GM19193 (cell line): Measurements from ENCODE around the gene SEMA5B.

ENCODE experiments used
- POLR2A ChIP-seq: IDR thresholded peaks from 4 replicates; pipeline ENCODE4 v1.6.1; 2011; ENCODE audit not compliant: insufficient read depth, insufficient read length; ENCODE audit errors: extremely low read depth

Gene SEMA5B

DNA sequence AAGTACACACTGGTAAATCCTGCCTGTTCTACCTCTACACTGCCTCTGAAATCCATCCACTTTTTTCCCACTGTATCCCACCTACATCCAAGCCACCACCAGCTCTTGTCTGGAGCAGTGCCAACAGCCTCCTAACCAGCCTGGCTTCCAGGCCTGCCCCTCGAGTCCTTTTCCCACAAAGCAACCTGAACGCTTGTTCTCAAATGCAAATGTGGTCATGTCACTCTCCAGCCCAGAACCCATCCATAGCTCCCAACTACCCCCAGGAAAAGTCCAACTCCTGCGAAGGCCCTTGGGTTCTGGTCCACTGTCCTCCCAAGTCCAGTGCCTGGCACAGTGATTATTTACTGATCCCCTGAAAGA is 83.8 kb downstream of the SEMA5B start:
- TF ChIP-seq POLR2A = no peak

DNA sequence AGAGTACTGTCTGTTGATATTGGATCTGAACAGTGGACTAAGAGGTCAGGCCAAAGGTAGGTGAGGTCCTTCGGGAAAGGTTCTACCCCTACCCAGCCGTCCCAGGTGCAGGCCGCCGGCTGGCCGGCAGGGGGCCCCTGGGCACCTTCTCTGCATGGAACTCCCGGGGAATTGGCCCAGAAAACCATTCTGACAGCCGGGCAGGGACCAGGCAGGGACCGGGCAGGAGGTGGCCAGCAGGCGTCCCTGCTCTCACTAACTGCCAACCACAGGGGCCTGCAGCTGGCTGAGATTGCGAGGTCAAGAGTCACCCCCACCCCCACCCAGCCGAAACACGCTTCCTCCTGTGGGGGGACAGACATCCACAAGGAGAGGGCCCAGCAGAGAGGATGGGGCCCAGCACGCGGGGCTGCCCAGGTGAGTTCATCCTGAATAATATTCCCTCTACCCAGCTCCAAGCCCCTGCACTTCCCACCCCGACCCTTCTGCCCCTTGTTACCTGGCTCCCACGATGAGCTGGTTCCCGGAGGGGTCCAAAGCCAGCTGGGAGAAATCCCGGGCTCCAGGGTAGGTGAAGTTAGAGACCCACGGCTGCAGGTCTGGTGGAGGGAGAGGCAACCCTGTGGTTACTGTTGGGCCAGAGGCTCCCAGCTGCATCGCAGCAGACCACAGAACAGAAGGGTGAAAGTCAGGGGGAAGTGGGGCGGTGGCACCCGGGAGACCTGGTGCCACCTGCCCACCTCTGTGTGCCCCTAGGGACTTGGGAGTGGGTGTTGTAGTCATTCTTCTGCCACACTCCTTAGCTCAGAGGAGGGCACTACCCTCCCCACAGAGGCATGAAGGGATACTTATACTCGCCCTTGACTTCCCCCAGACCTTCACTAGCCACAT is 84.4 kb downstream of the SEMA5B start:
- no peak for TF ChIP-seq POLR2A

DNA sequence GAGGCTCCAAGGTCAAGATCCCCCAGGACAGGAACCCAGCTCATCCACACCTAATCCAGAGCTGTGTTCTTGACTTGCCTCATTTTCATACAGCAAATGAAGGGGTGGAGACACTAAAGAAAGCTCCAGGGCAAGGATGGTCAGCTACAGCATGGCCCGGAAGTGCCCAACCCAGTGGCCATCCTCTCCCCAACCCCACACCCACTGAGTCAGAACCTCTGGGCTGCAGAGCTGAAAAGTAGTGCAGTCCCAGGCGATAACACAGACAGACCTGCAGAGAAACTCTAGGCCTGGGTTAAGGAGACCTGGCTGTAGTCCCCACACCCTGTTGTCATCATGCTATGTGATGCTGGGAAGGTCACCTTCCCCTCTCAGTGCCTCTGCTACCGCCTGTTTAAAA is 85.3 kb downstream of the SEMA5B start:
- TF ChIP-seq POLR2A = no peak

DNA sequence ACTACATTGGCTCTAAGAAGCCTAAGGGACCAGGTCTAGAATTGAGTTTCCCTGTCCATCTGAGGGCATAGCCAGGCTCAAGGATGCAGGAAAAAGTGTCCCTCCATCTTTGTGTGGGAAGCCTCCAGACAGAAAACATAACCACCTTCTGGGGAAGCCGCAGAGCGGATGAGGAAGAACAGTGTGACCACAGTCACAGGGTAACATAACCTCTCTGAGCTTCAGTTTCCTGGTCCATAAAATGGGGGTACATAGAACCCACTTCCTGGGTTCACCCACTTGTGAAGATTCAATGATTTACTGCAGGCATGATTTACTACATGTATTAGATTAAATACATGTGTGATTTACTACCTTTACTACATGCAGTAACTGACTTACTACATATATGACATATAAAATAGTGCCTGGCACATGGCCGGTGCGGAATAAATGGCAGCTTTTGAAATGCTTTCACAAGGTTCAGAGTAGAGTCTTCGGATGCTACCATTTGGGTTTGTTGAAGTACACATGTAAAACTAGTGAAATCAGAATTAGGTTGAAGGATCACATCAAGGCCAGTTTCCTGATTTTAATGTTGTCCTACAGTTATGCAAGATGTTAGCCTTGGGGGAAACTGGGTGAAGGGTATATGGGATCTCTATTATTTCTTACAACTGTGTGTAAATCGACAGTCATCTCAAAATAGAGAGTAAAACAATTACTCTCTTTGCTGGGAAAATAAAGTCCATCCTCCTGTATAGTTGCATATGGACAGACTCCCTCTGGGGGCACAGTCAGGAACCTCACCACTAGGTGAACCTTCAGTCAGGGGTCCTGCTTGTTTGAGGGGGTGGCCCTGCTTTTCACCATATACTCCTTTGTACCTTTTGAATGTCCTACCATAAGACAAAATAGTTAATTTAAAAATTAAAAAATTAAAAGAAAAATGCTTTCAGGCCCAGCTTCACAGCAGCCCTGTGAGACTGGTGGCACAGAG is 86.0 kb downstream of the SEMA5B start:
- TF ChIP-seq POLR2A = no peak

DNA sequence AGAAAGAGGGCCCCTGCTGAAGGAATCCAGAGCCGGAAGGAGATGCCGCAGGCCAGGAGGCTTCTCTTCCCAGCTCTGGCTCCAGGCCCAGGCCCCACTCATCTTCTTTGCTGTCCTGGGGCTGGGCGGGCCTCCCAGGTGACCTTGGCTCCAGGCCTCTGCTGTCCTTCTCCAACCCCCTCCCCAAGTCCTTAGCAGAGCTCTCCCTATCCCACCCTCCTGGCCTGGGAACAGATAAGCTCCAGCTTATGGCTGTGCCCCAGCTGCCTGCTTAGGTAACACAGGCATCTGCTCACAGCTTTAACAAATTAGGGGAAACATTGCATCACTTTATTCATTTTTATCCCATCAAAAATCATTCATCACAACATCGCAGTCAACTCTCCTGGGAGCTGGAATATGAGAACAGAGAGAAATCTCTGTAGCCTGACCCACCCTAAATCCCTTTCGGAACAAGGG is 86.9 kb downstream of the SEMA5B start:
- TF ChIP-seq POLR2A = no peak

DNA sequence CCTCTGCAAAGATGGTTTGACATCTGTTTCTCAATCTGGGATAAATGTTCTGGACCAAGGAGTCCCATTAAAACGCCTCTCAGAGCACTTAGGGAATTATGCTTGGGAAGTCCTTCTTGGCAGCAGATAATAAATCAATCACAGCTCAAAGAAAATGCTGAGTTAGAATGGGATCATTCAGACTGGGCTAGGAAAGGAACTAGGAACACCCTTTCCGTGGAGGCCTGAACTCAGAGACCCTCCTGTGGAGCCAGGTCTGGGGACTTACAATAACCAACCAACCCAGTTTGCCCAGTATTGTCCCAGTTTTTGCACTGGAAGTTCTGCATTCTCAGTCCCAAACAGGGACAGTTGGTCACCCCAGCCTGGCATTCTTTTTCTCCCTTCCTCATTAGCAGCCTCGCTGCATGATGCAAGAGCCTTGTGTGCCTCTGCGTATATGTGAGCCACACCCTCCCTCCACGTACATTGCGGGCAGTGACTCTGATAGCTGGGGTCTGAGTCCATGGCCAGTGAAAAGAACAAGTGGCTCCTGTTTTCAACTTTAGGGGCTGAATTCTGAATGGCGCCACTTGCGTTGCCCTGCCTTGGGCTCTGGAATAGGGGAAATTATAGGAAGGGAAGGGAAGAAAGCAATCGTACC is 88.7 kb downstream of the SEMA5B start:
- no peak for TF ChIP-seq POLR2A

DNA sequence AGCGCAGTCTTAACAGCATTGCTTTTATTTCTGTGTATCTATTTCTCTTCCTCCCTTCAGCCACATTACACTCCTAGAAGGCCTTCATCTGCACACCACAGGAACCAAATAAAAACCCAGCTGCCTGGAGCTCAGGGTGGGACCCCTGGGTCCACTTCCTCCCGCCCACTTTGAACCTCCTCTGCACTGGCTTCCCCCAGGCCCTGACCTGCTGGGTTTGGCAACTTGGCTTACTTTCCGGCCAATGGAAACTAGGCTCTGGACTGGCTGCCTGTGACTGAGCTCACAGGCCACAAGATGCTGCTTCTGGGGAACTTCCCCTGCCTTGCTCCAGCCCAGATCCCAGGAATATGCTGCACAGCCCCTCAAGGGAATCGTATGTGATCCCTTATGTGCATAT is 89.8 kb downstream of the SEMA5B start:
- no peak for TF ChIP-seq POLR2A

DNA sequence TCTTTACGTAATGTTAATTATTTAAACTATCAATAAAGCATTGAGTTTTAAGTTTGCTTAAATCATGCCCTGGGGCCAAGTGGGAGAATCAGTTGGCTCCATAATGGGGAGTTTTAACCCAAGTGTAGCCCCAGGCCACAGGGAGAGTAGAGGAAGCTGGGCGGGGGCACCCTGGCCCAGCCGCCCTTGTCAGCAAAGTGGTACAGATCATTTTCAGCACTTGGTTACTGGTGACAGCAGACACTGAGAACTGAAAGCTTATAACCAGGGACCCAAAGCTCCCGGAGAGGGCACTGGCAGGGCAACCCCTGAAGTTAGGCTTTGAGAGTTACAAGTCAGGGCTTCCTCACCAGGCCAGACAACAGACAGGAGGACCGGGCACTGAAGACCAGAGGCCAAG is 90.6 kb downstream of the SEMA5B start:
- TF ChIP-seq POLR2A = no peak

DNA sequence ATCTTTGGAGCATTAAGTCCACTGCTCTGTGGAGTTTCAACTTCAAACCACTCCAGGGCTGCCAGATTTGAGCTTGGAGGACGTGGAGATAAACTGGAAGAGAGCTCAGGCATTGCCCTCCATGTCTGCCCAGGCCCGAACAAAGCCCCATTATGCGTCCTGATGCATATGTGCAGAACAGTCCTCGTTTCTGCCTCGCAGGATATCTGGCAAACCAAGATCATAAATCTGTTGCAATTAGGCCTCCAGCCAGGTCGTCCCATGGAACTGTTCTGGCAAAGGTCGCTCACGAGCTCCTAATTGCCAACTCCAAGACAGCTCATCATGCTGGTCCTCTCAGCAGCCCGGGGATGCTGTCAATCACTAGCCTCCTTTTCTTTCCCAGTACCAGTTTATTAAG is 91.2 kb downstream of the SEMA5B start:
- TF ChIP-seq POLR2A = no peak

DNA sequence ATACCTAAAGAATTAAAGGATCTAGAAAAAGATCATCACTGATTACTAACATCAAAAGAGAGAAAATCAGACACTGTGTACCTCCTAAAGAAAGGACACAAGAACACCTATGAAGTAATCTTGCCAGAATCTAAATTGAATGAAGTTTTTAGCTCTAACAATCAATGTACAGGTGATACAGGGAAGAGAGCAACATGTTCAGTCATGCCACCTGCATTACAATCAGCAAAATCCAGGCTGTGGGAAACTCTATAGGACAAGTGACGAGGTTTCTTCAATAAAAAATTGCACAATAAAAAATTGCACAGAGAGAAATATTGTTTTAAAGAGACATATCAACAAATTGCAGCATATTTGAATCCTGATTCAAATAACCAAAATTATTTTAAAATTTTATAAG is 93.3 kb downstream of the SEMA5B start:
- TF ChIP-seq POLR2A = no peak

DNA sequence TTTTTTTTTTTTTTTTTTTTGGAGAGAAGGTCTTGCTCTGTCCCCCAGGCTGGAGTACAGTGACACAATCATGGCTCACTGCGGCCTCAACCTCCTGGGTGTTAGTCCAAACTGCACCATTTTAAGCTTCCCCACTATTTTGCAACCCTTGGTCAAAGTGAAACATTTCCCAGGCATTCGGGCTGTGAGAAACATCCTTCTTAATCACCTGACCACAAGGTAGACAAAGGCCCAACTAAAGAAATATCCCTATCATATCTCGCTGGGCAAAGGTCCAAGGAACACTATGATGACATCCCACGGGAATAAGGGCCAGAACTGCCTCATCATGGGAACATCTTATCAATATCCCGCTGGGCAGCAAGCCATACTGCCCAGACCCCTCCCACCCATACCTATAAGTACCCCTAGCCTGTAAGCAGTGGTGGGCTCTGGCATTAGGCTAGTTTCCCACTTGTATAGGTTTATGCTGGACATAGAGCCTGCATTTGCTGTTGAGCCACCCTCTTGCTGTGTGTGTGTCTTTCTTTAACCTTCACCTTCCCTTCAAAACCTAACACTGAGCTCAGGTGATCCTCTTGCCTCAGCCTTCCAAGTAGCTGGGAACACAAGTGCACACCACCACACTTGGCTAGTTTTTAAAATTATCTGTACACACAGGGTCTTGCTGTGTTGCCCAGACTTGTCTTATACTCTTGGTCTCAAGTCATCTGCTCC is 95.2 kb downstream of the SEMA5B start:
- TF ChIP-seq POLR2A = no peak

DNA sequence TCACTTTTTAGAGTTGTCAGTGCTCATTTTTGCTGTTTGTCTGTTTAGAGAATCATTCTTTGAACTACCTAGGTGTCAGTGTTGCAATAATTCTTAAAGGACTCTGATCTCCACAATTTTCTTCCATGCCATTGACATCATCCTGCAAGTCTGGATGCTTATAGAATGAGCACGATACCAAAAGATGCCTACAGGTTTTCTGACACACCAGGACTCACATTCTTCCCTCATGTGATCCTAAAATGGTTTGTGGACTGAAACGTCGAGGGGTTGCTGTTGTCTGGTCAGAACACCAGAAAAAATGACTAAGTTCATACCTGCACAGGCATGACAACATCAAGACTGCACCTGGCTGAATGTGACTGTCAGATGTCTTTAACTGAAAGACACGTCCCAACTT is 95.9 kb downstream of the SEMA5B start:
- TF ChIP-seq POLR2A = no peak

DNA sequence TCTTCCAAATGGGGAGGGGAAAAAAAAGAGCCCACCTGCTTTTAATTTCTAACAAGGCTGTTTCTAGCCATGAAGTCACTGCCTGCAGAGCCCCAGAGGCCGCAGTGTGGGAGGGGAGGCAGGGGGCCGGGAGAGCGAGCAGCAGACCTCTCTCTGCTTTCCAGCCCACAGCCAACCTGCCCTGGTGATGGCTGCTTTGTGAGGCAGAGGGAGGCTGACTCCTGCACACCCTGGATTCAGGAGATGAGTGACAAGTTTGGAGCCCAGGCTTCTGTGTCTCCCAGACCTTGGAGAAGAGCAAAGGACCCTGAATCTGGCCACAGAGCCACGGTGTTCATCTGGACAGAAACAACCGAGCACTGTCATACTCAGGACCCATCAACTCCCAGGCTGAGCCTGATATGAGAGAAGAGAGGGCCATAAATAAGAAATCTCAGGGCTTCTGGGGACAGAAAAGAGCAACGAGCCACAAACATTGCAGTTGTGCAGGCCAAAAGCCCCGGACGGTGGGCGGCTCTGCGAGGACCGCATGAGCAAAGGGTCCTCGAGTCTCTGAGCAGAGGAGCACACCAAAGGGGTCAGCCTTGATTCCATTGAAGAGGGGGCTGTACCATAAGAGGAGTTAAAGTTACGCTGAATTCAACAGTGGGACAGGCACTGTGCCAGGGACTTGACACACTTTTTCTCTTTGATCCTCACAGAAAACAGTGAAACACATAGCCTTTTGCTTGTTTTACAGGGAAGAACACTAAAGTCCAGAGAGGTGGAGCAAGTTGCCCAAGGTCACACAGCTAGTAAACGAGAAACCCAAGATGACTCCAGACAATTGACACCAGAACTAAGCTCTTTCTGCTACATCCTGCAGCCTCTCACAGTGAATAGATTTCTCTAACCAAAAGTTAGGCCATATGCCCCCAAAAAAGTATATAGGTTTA is 97.2 kb downstream of the SEMA5B start:
- no peak for TF ChIP-seq POLR2A
